NT2/D1 (cell line): Measurements from ENCODE around the gene SETMAR.

Experiments used
- YY1 ChIP-seq: IDR thresholded peaks from 2 replicates; pipeline ENCODE4 v1.6.1; 2011; ENCODE audit not compliant: insufficient read length, insufficient read depth
- ZNF274 ChIP-seq: IDR thresholded peaks from 2 replicates; pipeline ENCODE4 v1.6.1; 2011; ENCODE audit warnings: mild to moderate bottlenecking, low read depth, low read length

GRCh38 chr3:4320096-4320911, 17.1 kb downstream of the SETMAR start:
- no peak for TF ChIP-seq YY1
- no peak for TF ChIP-seq ZNF274
